ENCODE measurements around the gene CCN5.
A peak's percentile ranks its signal among the peaks of the same experiment; 100 is the strongest.
"Not testable (repeated sequence)": the region's sequence is repeated elsewhere in the genome, so short reads cannot be mapped to it uniquely, and the experiment has no call there.

CCN5 gene

DNA sequence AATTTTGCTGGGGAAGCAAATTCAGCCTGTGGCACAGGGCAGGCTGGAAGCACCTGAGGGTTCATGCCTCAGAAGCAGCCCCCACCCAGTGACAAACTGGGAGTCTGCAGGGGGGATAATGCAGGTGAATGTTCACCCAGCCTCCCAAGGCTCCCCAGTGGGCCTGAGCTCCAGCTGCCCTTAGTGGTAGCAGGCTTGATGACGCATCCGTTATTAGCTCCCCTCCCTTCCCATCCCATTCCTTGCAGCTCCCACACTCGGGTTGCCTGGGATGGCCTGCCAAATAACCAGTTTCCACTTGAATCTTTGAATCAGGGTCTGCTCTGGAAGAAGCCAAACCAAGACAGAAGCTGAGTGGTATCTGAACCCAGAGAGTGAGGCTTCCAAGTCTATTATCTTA is 46.3 kb downstream of the CCN5 start:
- DNase-seq: no peak

DNA sequence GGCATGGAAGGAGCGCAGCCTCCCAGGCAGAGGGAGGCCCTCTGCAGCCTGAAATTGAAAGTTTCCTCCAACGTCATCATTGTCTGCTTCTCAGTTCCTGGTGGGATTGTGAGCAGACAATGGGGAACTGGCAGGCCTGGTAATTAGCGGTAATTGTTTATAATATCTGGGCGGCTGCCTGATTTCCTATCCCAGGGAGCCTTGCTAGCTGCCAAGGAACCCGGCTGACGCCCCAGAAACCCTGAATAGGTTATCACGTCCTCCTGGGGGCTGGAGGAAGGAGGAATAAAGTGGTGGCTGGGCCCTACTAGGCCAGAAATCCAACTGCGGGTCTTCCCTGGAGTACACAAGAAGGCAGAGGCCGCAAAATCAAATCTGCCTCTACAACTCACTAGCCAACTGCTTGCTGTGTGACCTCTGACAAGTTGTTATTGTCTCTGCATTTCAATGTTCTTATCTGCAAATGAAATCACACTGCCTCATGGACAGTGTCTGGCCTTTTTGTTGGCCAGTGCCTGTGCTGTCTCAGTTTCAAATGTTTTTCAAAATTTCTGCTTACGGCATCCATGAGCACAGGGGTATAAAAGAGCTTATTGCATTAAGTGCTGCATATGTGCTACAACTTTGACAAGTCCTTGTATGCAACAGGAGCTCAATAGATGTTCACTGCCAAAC is 47.4 kb downstream of the CCN5 start:
- DNase-seq: no peak

DNA sequence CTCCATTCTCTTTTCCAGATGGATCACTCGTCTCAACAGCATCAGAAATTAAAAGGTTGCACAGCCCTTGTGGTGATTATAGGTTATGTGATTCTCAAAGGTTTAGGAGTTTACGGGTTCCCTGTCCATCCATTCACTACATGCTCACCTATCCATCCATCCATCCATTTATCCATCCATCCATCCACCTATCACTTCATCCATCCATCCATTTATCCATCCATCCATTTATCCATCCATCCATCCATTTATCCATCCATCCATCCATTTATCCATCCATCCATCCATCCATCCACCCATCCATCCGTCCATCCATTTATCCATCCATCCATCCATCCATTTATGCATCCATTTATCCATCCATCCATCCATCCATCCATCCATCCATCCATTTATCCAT is 48.6 kb downstream of the CCN5 start:
- DNase-seq: not testable (repeated sequence)

DNA sequence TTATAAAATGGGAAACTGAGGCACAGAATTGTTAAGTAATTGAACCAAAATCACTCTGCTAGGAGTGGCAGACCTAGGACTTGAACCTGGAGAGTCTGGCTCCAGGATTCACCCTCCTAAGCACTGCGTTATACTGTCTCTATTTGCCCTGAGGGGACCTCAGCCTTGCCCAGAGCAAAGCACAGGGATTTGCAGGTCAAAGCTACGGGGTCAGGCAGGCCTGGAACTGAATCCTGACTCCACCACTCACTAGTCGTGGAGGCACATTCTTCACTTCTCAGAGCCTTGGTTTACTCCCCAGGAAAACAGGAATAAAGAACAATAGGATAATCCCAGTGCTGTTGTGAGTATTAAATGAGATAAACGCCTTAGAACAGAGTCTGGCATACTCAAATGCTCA is 49.9 kb downstream of the CCN5 start:
- no peak for DNase-seq

DNA sequence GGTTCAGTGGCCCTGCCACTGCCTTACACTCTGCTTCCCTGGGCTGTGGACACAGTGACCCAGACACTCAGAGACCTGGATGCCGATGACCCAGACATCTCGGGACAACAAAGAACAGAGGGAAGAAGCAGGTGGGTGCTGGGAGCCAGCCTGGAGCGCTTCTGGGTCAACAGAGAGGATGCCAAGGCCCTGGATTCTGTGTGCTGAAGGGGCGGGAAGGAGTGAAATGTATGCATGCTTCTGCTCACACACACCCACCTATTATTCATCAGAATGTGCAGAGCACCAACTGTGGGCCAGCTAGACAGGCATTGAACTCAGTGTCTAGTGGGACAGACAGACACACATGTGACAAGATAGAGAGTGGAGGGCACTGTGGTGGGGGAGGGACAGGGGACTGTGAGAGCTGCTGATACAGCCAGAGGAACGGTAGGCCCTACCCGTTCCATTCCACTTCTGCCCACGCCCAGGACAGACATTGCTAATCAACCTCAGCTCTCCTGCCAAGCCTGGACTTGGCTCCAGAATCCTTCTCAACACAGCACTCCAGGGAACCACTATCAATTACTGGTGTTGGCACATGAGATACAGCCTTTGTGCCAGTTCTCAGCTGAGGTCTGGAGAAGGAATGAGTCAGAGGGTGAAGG is 50.7 kb downstream of the CCN5 start:
- no peak for DNase-seq

DNA sequence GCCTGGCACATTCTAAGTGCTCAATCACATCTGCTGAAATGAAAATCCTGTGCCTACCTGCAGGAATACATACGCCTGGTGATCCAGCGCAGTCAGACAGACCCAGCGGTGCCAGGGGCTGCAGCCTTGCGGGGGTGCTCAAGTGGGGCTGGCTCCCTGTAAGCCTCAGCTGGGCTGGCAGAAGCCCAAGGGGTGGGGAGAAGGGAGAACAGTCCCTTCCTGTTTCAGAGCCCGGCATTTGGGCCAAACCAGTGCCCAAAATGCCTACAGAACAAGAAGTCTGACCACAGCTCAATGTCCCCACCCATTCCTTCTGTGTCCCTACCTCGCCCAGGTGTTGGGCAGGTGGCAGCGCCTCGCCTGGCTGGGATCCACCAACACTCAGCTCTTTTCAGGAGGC is 53.1 kb downstream of the CCN5 start:
- DNase-seq: no peak

DNA sequence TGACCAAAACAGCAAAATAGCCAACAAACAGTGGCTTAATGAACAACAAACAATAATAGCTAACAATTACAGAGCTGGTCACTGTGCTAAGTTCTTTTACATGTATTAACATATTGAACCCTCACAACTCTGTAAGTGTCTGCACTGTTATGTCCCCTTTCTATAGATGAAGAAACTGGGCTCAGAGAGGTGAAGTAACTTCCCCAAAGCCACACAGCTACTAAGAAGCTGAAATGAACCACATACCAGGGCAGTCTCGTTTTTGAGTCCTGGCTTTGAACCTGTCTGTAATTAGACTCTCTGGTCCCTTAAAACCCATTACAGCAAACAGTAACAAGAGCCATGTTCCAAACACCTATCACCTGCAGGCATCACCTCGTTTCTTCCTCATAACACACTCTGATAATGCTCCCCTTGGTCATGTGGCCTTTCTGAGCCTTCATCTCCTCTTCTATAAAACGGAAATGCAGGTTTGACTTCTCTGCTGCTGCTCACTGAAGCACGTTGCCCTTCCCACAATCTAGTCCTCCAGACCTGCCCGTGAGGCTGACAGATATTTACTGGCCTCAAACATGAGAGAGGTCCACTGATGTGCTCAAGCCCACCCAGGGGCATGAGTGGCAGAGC is 53.8 kb downstream of the CCN5 start:
- no peak for DNase-seq

DNA sequence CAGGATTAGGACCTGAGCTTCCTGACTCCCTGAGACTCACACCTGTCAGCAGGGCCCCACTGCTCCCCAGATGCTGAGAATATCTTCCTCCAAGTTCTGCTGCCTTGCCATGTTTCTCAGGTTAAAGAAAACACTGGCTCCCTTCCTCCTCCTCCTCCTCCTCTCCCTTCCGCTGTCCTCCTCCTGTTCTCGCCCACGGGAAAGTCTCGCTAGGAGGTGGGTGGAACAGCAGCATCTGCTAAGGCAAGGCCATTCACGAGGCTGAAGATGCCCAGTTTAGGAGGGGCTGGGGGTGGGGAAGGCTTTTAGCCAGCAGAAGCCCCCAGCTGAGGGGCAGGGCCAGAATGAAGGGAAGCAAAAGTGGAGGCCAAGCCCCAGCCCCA is 54.3 kb downstream of the CCN5 start:
- no peak for DNase-seq

DNA sequence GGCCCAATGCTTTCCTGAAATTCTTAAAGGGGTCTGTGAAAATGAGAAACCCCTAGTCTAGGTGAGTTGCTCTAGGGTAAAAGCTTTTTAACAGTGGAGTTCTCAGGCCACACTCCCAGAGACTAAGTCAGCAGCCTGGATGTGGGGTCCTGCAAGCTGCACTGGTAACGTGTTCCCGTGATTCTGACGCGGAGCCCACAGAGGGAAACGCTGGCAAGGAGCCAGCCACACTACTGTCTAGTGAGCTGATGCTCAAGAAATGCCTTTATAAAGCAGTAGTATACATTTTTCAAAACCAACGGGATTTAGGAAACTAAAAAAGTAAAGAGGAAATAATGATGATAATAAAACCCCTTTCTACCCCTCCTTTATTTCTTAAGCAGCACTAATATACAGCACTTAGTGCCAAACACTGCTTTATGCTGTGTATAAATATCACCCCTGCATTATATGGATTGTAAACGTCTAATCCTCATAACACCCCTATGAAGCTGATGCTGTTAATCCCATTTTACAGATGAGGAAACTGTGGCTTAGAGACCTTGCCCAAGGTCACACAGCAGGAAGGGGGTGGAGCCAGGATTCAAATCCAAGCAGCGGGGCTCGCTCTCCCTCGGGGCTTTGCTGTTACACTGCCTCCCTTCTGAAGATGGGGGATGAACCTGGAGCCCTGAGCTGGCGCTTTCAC is 55.5 kb downstream of the CCN5 start:
- DNase-seq: no peak

DNA sequence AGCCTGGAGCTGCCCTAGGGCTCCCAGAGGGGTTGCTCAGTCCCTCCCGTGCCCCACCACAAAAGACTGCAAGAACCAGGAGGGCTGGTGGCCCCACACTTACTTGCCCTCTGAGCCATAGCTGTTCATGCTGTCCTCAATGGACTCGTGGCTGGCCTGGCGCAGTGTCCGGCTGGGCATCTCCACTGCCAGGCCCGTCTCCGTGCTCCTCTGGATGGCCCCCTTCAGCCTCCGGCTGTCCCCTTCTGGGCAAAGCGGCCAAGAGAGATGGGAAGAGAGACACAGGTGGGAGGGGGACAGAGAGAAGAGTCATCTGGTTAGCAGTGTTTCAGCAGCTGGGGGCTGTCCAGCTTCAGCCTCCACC is 56.0 kb downstream of the CCN5 start:
- DNase-seq: no peak

DNA sequence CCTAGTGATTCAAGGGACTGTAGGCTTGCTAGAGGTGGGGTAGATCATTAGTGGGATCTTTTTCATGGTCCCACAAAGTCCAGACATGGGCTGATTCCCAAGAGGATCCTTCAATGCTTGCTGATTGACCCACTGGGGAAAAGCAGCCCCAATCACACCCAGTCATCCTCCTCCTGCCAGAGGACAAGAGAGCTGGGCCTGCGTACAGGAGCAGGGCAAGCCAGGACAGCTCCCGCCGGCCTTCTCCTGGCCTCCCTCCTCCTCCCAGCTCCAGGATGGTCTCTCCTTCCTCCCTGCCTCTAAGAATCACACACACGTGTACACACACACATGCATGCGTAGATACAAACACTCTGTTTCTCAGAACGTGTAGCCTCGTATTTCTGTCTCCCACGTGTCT is 57.5 kb downstream of the CCN5 start:
- DNase-seq: no peak

DNA sequence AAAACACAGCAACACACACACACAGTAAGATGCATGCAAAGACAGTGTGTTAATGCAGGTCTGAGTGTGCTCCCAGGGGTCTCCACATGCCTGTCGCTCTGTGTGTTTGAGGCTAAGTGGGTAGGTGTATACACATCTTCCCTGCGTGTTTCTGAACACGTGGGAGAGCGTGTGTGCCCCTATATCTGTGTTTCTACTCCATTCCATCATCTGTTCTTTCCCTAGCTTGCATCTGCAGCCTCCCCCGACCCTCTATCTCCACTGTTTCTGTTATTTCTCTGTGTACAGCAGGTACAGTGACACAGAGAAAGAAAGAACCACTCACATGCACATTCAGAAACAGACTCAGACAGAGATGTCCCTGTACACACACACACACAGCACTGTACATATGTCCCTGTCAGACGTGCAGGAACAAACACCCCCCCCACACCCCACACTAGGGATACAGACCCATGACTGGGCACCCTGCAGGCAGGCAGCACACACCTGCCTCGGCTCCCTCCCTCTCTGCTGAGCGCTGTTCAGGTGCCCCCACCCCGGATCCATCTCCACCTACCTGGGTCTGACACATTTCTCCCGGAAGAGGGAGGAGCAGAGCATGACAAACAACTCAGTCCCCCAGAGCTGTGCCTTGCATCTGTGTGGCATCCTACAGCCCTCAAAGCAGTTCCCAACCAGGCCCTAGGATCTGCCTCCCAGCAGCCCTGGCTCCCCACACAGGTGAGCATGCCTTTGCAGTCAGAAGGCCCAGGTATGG is 58.1 kb downstream of the CCN5 start:
- DNase-seq: no peak

DNA sequence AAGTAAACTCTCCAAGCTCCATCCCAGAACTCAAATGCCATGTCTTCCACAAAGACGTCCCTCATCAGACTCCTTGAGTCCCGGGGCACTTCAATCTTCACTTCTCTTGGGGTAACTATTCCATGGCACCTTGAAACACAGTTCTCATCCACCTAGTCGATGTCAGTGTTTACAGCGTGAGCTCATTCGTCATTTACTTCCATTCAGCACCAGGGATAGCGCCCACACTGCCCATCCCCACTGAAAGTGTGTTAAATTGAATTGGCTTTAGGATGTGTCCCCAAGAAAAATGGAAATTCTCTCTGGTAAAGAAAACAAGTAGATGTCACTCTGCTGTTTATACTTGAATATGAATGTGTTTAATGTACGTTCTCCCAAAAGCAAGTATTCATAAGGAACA is 61.8 kb downstream of the CCN5 start:
- DNase-seq: peak; percentile 0
